ENCODE measurements around the gene FAM174A. TPM values are rescaled to one million over a fixed set of nuclear protein-coding genes. Genes with fewer than 3 reads are reported as not detected.

The FAM174A gene
- polyA plus RNA-seq, 1 of the 3 experiments (the other 2 are of a cell fraction): 22.4 TPM

DNA sequence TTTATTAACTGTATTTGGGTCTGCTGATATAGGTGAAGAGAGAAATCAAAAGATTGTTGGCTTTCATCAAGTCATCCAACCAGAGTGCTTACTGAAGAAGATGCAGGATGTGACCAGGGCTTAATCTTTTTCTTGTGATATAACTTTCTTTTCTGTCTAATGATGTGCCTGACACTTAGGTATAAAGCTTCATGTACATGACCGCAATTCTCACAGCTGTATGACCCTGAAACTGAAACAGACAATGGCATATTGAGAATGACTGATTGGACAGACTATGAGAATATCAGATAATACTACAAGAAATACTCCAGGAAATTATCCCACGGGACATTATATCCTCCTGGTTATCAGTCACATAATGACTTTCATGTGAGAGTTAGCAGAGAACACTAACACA is 32.5 kb upstream of the FAM174A start:
- DNase-seq: no peak
- Histone ChIP-seq H4K20me1 (ENCODE audit: insufficient read depth) (no peaks in the 10 kb centered on the region), H3K9me2 (no peaks in the 10 kb centered on the region), H3K4me3 (ENCODE audit: low read depth in 2 of 2, low read length in 1 of 2) (no peak overlapping the region), H3K79me2 (ENCODE audit: insufficient read depth) (no peaks in the 10 kb centered on the region), H3F3A (replicated peaks; ENCODE audit: insufficient read depth) (no peaks in the 10 kb centered on the region), H3K4me1 (ENCODE audit: control insufficient read depth in 1 of 2, insufficient read depth in 2 of 2, low read depth in 1 of 2, low read length in 1 of 2) (no peaks in the 10 kb centered on the region), H3K36me3 (replicated peaks in 1 of 2; ENCODE audit: control insufficient read depth in 1 of 2, insufficient read depth in 2 of 2, low read length in 1 of 2) (no peaks in the 10 kb centered on the region), H3K9me3 (no peaks in the 10 kb centered on the region), H2AFZ (ENCODE audit: low read depth) (no peak overlapping the region), H3K4me2 (no peak overlapping the region), H3K27ac (ENCODE audit: low read depth in 2 of 2, low read length in 1 of 2) (no peak overlapping the region), H3K27me3 (ENCODE audit: insufficient read depth) (no peaks in the 10 kb centered on the region), H3K9ac (no peak overlapping the region)
- ChIA-PET POLR2A (no interaction called here), CTCF (interaction anchor here (0.5 kb wide), 1 partner anchor 23 kb away, joined by 3 read pairs; no protein-coding TSS in a partner anchor)
- 36% methylated on average over 2 of the region's 2 CpGs for WGBS (ENCODE audit: low lambda C conversion rate)
- TF ChIP-seq RAD21 (IDR thresholded peaks at IDR 0.05; ENCODE audit: low read length) (no peak), RFX5 (IDR thresholded peaks at IDR 0.05; ENCODE audit: low read length) (no peak), FOSL2 (IDR thresholded peaks at IDR 0.05; ENCODE audit: borderline replicate concordance, low read depth) (no peak), POLR2AphosphoS5 (IDR thresholded peaks at IDR 0.05; ENCODE audit: low read depth, low read length) (no peak), EZH2phosphoT487 (IDR thresholded peaks at IDR 0.05; ENCODE audit: borderline replicate concordance, low read depth) (no peak), ELF1 (IDR thresholded peaks at IDR 0.05) (no peak)
- TF ChIP-seq, protein P1, sequence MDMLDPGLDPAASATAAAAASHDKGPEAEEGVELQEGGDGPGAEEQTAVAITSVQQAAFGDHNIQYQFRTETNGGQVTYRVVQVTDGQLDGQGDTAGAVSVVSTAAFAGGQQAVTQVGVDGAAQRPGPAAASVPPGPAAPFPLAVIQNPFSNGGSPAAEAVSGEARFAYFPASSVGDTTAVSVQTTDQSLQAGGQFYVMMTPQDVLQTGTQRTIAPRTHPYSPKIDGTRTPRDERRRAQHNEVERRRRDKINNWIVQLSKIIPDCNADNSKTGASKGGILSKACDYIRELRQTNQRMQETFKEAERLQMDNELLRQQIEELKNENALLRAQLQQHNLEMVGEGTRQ (IDR thresholded peaks at IDR 0.05; ENCODE audit: borderline replicate concordance, low read depth, low read length): no peak
- TF ChIP-seq, protein P2, sequence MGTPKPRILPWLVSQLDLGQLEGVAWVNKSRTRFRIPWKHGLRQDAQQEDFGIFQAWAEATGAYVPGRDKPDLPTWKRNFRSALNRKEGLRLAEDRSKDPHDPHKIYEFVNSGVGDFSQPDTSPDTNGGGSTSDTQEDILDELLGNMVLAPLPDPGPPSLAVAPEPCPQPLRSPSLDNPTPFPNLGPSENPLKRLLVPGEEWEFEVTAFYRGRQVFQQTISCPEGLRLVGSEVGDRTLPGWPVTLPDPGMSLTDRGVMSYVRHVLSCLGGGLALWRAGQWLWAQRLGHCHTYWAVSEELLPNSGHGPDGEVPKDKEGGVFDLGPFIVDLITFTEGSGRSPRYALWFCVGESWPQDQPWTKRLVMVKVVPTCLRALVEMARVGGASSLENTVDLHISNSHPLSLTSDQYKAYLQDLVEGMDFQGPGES (IDR thresholded peaks at IDR 0.05; ENCODE audit: low read depth, low read length): no peak
- TF ChIP-seq, protein P3, sequence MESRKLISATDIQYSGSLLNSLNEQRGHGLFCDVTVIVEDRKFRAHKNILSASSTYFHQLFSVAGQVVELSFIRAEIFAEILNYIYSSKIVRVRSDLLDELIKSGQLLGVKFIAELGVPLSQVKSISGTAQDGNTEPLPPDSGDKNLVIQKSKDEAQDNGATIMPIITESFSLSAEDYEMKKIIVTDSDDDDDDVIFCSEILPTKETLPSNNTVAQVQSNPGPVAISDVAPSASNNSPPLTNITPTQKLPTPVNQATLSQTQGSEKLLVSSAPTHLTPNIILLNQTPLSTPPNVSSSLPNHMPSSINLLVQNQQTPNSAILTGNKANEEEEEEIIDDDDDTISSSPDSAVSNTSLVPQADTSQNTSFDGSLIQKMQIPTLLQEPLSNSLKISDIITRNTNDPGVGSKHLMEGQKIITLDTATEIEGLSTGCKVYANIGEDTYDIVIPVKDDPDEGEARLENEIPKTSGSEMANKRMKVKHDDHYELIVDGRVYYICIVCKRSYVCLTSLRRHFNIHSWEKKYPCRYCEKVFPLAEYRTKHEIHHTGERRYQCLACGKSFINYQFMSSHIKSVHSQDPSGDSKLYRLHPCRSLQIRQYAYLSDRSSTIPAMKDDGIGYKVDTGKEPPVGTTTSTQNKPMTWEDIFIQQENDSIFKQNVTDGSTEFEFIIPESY (IDR thresholded peaks at IDR 0.05; ENCODE audit: borderline replicate concordance, low read depth): no peak

DNA sequence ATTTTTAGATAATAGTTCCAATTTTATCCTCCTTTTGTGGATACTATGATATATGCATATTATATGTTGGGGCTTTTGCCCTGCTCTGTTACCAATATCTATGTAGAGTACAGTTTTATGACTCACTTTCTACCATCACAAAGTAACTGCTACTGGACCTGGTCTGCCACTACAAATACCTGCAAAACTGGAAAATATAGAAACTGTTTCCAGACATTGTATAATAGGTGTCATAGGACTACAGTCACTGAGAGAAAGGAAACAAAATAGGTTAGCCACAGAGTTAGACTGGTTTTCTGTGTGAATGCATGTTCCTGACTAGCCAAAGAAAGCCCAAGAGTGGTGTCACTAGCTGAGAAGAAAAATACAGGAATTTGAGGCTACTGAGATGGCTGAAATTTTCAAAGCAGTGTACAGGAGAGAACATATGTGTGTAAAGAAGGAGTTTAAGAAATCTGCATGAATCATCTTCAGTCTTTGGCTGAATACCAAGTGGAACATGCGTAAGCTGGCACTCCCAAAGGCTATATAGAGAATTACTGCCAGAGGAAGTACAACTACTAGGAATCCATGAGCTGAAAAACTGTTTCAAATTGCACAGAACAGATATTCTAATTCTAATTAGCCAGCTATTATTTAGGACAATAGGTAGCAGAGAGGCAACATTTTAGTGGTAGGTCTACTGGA is 29.0 kb upstream of the FAM174A start:
- H3K27ac ChIP-seq (ENCODE audit: low read depth in 2 of 2, low read length in 1 of 2): no peak overlapping the region
- no peak overlapping the region for H2AFZ ChIP-seq (ENCODE audit: low read depth)
- H3K27me3 ChIP-seq (ENCODE audit: insufficient read depth): no peaks in the 10 kb centered on the region
- ChIA-PET POLR2A (no interaction called here), CTCF (no interaction called here)
- 14% methylated on average over 1 of the region's 1 CpG for WGBS (ENCODE audit: low lambda C conversion rate)
- no peaks in the 10 kb centered on the region for H3K9me2 ChIP-seq
- no peaks in the 10 kb centered on the region; the same call in 1 of the 2 replicates for H3K79me2 ChIP-seq (ENCODE audit: insufficient read depth)
- H3K4me2 ChIP-seq: no peak overlapping the region
- H3F3A ChIP-seq (replicated peaks; ENCODE audit: insufficient read depth): no peaks in the 10 kb centered on the region
- H3K9me3 ChIP-seq: no peaks in the 10 kb centered on the region
- DNase-seq: no peak
- H3K9ac ChIP-seq: no peak overlapping the region
- no peaks in the 10 kb centered on the region for H3K4me1 ChIP-seq (ENCODE audit: control insufficient read depth in 1 of 2, insufficient read depth in 2 of 2, low read depth in 1 of 2, low read length in 1 of 2)
- no peak overlapping the region for H3K4me3 ChIP-seq (ENCODE audit: low read depth in 2 of 2, low read length in 1 of 2)
- H3K36me3 ChIP-seq (replicated peaks in 1 of 2; ENCODE audit: control insufficient read depth in 1 of 2, insufficient read depth in 2 of 2, low read length in 1 of 2): no peaks in the 10 kb centered on the region
- no peaks in the 10 kb centered on the region for H4K20me1 ChIP-seq (ENCODE audit: insufficient read depth)
- TF ChIP-seq, protein P3 (IDR thresholded peaks at IDR 0.05; ENCODE audit: borderline replicate concordance, low read depth): no peak
- 0 out of 2 replicates have a peak, but pooled peaks have one; percentile 23 for TF ChIP-seq JUND (IDR thresholded peaks at IDR 0.05)
- 0 out of 2 replicates have a peak, but pooled peaks have one; percentile 5 for TF ChIP-seq NRF1 (IDR thresholded peaks at IDR 0.05; ENCODE audit: low read depth, low read length)
- TF ChIP-seq MXI1 (IDR thresholded peaks at IDR 0.05; ENCODE audit: low read depth, low read length): no peak
- TF ChIP-seq, protein P4, sequence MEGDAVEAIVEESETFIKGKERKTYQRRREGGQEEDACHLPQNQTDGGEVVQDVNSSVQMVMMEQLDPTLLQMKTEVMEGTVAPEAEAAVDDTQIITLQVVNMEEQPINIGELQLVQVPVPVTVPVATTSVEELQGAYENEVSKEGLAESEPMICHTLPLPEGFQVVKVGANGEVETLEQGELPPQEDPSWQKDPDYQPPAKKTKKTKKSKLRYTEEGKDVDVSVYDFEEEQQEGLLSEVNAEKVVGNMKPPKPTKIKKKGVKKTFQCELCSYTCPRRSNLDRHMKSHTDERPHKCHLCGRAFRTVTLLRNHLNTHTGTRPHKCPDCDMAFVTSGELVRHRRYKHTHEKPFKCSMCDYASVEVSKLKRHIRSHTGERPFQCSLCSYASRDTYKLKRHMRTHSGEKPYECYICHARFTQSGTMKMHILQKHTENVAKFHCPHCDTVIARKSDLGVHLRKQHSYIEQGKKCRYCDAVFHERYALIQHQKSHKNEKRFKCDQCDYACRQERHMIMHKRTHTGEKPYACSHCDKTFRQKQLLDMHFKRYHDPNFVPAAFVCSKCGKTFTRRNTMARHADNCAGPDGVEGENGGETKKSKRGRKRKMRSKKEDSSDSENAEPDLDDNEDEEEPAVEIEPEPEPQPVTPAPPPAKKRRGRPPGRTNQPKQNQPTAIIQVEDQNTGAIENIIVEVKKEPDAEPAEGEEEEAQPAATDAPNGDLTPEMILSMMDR (IDR thresholded peaks at IDR 0.05): 0 out of 2 replicates have a peak, but pooled peaks have one; percentile 26
- TF ChIP-seq NFIC (IDR thresholded peaks at IDR 0.05; ENCODE audit: borderline replicate concordance): peak; percentile 55
- TF ChIP-seq, protein P5, sequence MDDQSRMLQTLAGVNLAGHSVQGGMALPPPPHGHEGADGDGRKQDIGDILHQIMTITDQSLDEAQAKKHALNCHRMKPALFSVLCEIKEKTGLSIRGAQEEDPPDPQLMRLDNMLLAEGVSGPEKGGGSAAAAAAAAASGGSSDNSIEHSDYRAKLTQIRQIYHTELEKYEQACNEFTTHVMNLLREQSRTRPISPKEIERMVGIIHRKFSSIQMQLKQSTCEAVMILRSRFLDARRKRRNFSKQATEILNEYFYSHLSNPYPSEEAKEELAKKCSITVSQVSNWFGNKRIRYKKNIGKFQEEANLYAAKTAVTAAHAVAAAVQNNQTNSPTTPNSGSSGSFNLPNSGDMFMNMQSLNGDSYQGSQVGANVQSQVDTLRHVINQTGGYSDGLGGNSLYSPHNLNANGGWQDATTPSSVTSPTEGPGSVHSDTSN (IDR thresholded peaks at IDR 0.05): no peak
- no peak for TF ChIP-seq ELF1 (IDR thresholded peaks at IDR 0.05)
- TF ChIP-seq, protein P2 (IDR thresholded peaks at IDR 0.05; ENCODE audit: low read depth, low read length): no peak

All from SK-N-SH (cell line).